SK-N-SH (cell line): ENCODE data around the gene B3GAT3. TPM values are rescaled to one million over a fixed set of nuclear protein-coding genes. Genes with fewer than 3 reads are reported as not detected.

Experiments used
- CTCF ChIA-PET: fragments of 300-600, 350-600 bp; formaldehyde crosslinking; extraction: SDS; loops from one replicate; lab custom pipeline; 2021; lab: Yijun Ruan, JAX
- POLR2A ChIA-PET: fragments of 350-600 bp; sonication (Branson Sonifier 250); formaldehyde crosslinking; extraction: SDS; loops from one replicate; lab custom pipeline; 2020; ENCODE audit warnings: antibody characterized with exemption, inconsistent platforms; lab: Yijun Ruan, JAX
- DNase-seq: peaks from one replicate; pipeline ENCODE4 v3.0.0; 2012
- H2AFZ ChIP-seq: fragments of 200-600 bp; sonication (generic); 2 replicates; pipeline ENCODE4 v1.8.1; 2016; ENCODE audit warnings: antibody characterized with exemption, mild to moderate bottlenecking, low read depth
- H3F3A ChIP-seq: fragments of 200-600 bp; sonication (generic); replicated peaks from 2 replicates; pipeline ENCODE3; 2016; ENCODE audit warnings: antibody characterized with exemption, mild to moderate bottlenecking; ENCODE audit not compliant: insufficient read depth
- H3K27ac ChIP-seq, 2 experiments: fragments of 200-500 bp in 1 of 2; fragments of 200-600 bp in 1 of 2; sonication (Bioruptor generic) in 1 of 2; sonication (generic), shearing (Covaris generic) in 1 of 2; 2 replicates each; pipeline versions ENCODE4 v1.5.1 to v1.6.1; 2014 to 2016; ENCODE audit warnings: low read depth in 2 of 2, inconsistent platforms in 1 of 2, low read length in 1 of 2, mild to moderate bottlenecking in 1 of 2, mixed read lengths in 1 of 2
- H3K27me3 ChIP-seq: fragments of 200-600 bp; sonication (generic), shearing (Covaris generic); 2 replicates; pipeline ENCODE4 v1.6.1; 2016; ENCODE audit warnings: mixed run types; ENCODE audit not compliant: insufficient read depth
- H3K36me3 ChIP-seq, 2 experiments: fragments of 200-500 bp in 1 of 2; fragments of 200-600 bp in 1 of 2; sonication (Bioruptor generic) in 1 of 2; sonication (generic) in 1 of 2; replicated peaks in 1 of 2; 2 replicates each; pipeline versions ENCODE3 to v1.5.1; 2014 to 2016; ENCODE audit warnings: low read length in 1 of 2, mild to moderate bottlenecking in 1 of 2; ENCODE audit not compliant: insufficient read depth in 2 of 2, control insufficient read depth in 1 of 2
- H3K4me1 ChIP-seq, 2 experiments: fragments of 200-500 bp in 1 of 2; fragments of 200-600 bp in 1 of 2; sonication (Bioruptor generic) in 1 of 2; sonication (generic), shearing (Covaris generic) in 1 of 2; 2 replicates each; pipeline versions ENCODE4 v1.5.1 to v1.6.1; 2014 to 2016; ENCODE audit warnings: low read depth in 1 of 2, low read length in 1 of 2, mixed run types in 1 of 2; ENCODE audit not compliant: insufficient read depth in 2 of 2, control insufficient read depth in 1 of 2
- H3K4me2 ChIP-seq: fragments of 200-600 bp; sonication (generic), shearing (Covaris generic); 2 replicates; pipeline ENCODE4 v1.6.1; 2017; ENCODE audit warnings: mixed run types
- H3K4me3 ChIP-seq, 2 experiments: fragments of 200-500 bp in 1 of 2; fragments of 200-600 bp in 1 of 2; sonication (Bioruptor generic) in 1 of 2; sonication (generic), shearing (Covaris generic) in 1 of 2; 2 replicates each; pipeline versions ENCODE4 v1.5.1 to v1.8.1; 2014 to 2016; ENCODE audit warnings: low read depth in 2 of 2, inconsistent platforms in 1 of 2, low read length in 1 of 2, mild to moderate bottlenecking in 1 of 2, mixed read lengths in 1 of 2, moderate library complexity in 1 of 2
- H3K79me2 ChIP-seq: fragments of 200-600 bp; sonication (generic); 2 replicates; pipeline ENCODE4 v1.8.1; 2017; ENCODE audit warnings: mild to moderate bottlenecking; ENCODE audit not compliant: insufficient read depth
- H3K9ac ChIP-seq: fragments of 200-600 bp; sonication (generic); 2 replicates; pipeline ENCODE4 v1.6.1; 2017; ENCODE audit warnings: mixed run types
- H3K9me2 ChIP-seq: fragments of 200-600 bp; sonication (generic); 2 replicates; pipeline ENCODE4 v1.6.1; 2017; ENCODE audit warnings: mixed run types
- H3K9me3 ChIP-seq: fragments of 200-600 bp; sonication (generic); 2 replicates; pipeline ENCODE4 v1.6.1; 2017; ENCODE audit warnings: mixed run types, mild to moderate bottlenecking, moderate library complexity
- H4K20me1 ChIP-seq: fragments of 200-600 bp; sonication (generic); 2 replicates; pipeline ENCODE4 v1.6.1; 2017; ENCODE audit warnings: mild to moderate bottlenecking, mixed run types; ENCODE audit not compliant: insufficient read depth
- CHD2 ChIP-seq: fragments of 150-350 bp; IDR thresholded peaks from 2 replicates; pipeline ENCODE4 v1.6.1; 2018; ENCODE audit warnings: low read length; ENCODE audit not compliant: partially characterized antibody
- ELF1 ChIP-seq: IDR thresholded peaks from 2 replicates; pipeline ENCODE4 v1.4.0; 2012
- EZH2phosphoT487 ChIP-seq: fragments of 200-600 bp; sonication (generic); IDR thresholded peaks from 2 replicates; pipeline ENCODE4 v1.6.1; 2017; ENCODE audit warnings: low read depth, mixed run types, mild to moderate bottlenecking, antibody characterized with exemption, moderate library complexity, borderline replicate concordance
- FOSL2 ChIP-seq: IDR thresholded peaks from 2 replicates; pipeline ENCODE4 v1.4.0; 2012; ENCODE audit warnings: low read depth, mild to moderate bottlenecking, moderate library complexity, borderline replicate concordance
- FOXM1 ChIP-seq: IDR thresholded peaks from 2 replicates; pipeline ENCODE4 v1.4.0; 2012; ENCODE audit warnings: low read depth, mild to moderate bottlenecking
- GABPA ChIP-seq: IDR thresholded peaks from 2 replicates; pipeline ENCODE4 v1.4.0; 2012; ENCODE audit warnings: low read depth, mild to moderate bottlenecking
- GATA2 ChIP-seq: sonication (generic); formaldehyde crosslinking; IDR thresholded peaks from 2 replicates; pipeline ENCODE4 v1.5.0; 2020; ENCODE audit warnings: mild to moderate bottlenecking, missing genetic modification reagents
- JUND ChIP-seq: IDR thresholded peaks from 2 replicates; pipeline ENCODE4 v1.4.0; 2012
- MAX ChIP-seq: IDR thresholded peaks from 2 replicates; pipeline ENCODE4 v1.4.0; 2012; ENCODE audit warnings: low read depth
- MEF2A ChIP-seq: IDR thresholded peaks from 2 replicates; pipeline ENCODE4 v1.4.0; 2012; ENCODE audit warnings: low read depth, borderline replicate concordance
- MXI1 ChIP-seq: IDR thresholded peaks from 2 replicates; pipeline ENCODE4 v1.6.1; 2012; ENCODE audit warnings: mild to moderate bottlenecking, low read depth, low read length, improper control_type of control experiment
- NRF1 ChIP-seq: IDR thresholded peaks from 2 replicates; pipeline ENCODE4 v1.6.1; 2012; ENCODE audit warnings: low read depth, mild to moderate bottlenecking, low read length
- PBX3 ChIP-seq: IDR thresholded peaks from 2 replicates; pipeline ENCODE4; 2012
- POLR2AphosphoS5 ChIP-seq: IDR thresholded peaks from 2 replicates; pipeline ENCODE4 v1.6.1; 2012; ENCODE audit warnings: low read depth, low read length
- REST ChIP-seq: IDR thresholded peaks from 2 replicates; pipeline ENCODE4 v1.6.1; 2012; ENCODE audit warnings: mild to moderate bottlenecking, low read depth, low read length, moderate library complexity
- RFX5 ChIP-seq: IDR thresholded peaks from 2 replicates; pipeline ENCODE4 v1.6.1; 2012; ENCODE audit warnings: mild to moderate bottlenecking, improper control_type of control experiment, low read length
- RXRA ChIP-seq: IDR thresholded peaks from 2 replicates; pipeline ENCODE4 v1.4.0; 2012; ENCODE audit warnings: low read depth, mild to moderate bottlenecking, borderline replicate concordance
- SIN3A ChIP-seq: IDR thresholded peaks from 2 replicates; pipeline ENCODE4 v1.6.1; 2012; ENCODE audit warnings: low read depth, mild to moderate bottlenecking, low read length, moderate library complexity, borderline replicate concordance
- SMC3 ChIP-seq: IDR thresholded peaks from 2 replicates; pipeline ENCODE4 v1.6.1; 2012; ENCODE audit warnings: low read depth, low read length, improper control_type of control experiment
- TAF1 ChIP-seq: IDR thresholded peaks from 2 replicates; pipeline ENCODE4 v1.6.1; 2012; ENCODE audit warnings: low read depth, mild to moderate bottlenecking, low read length, moderate library complexity, borderline replicate concordance
- TCF12 ChIP-seq: IDR thresholded peaks from 2 replicates; pipeline ENCODE4 v1.4.0; 2012
- TEAD4 ChIP-seq: IDR thresholded peaks from 2 replicates; pipeline ENCODE4 v1.4.0; 2012; ENCODE audit warnings: mild to moderate bottlenecking, borderline replicate concordance; ENCODE audit not compliant: insufficient read depth
- USF1 ChIP-seq: IDR thresholded peaks from 2 replicates; pipeline ENCODE4 v1.4.0; 2012; ENCODE audit warnings: low read depth, borderline replicate concordance
- YY1 ChIP-seq: IDR thresholded peaks from 2 replicates; pipeline ENCODE4 v1.4.0; 2012; ENCODE audit warnings: low read depth, mild to moderate bottlenecking
- ZBTB33 ChIP-seq: IDR thresholded peaks from 2 replicates; pipeline ENCODE4 v1.4.0; 2012; ENCODE audit warnings: low read depth, borderline replicate concordance
- WGBS: methylation state at CpG from one replicate; pipeline ENCODE4 v1.1.6; 2017; ENCODE audit warnings: low lambda C conversion rate; 5-methylcytosine and 5-hydroxymethylcytosine counted together
- polyA plus RNA-seq, 3 experiments: library from polyadenylated mRNA; depleted of rRNA; stranded (reverse); fragments of >200 nt; gene quantifications; 2 replicates each; pipeline ENCODE4 v1.2.3, GENCODE V29; 2012

The B3GAT3 gene
- polyA plus RNA-seq, 1 of the 3 experiments (the other 2 are of a cell fraction): 104 TPM

- H3K9ac ChIP-seq: peak within 1 kb of the TSS; percentile 92
- ChIA-PET CTCF (interaction anchor here (0.8 to 1.7 kb wide), 10 partner anchors 12 to 216 kb away, joined by 3 to 7 read pairs (median 4); partner anchors contain the start of genes EML3, GANAB, INTS5 and SLC3A2), POLR2A (interaction anchor here (0.5 to 3.7 kb wide), 41 partner anchors 8 to 270 kb away, joined by 3 to 52 read pairs (median 6); partner anchors contain the start of genes B3GAT3, BSCL2, EEF1G and EML3)
- no peaks in the 10 kb centered on the region for H3K9me3 ChIP-seq
- peak within 1 kb of the TSS; percentile 91 to 92 for H3K27ac ChIP-seq
- H2AFZ ChIP-seq: peak within 1 kb of the TSS; percentile 66; the same call in 1 of the 2 replicates
- peaks cover 34% of the 10 kb centered on the region for H3F3A ChIP-seq
- peak within 1 kb of the TSS; percentile 78 to 95 for H3K4me3 ChIP-seq
- WGBS: under 1% methylated on average over 38 of the region's 47 CpGs
- H3K79me2 ChIP-seq: peaks cover 60% of the 10 kb centered on the region
- H4K20me1 ChIP-seq: no peaks in the 10 kb centered on the region
- no peaks in the 10 kb centered on the region for H3K27me3 ChIP-seq
- H3K4me1 ChIP-seq: peaks cover 16 to 21% of the 10 kb centered on the region in 2 experiments; a peak in 3 of 4 replicates
- DNase-seq: peak; percentile 97
- peaks cover 20 to 41% of the 10 kb centered on the region in 2 experiments for H3K36me3 ChIP-seq
- no peaks in the 10 kb centered on the region for H3K9me2 ChIP-seq
- H3K4me2 ChIP-seq: peak within 1 kb of the TSS; percentile 96
- TF ChIP-seq TAF1: peak; percentile 98
- TF ChIP-seq TEAD4: no peak
- TF ChIP-seq FOSL2: no peak
- TF ChIP-seq POLR2AphosphoS5: peak; percentile 100
- peak; percentile 30; the same call in 1 of the 2 replicates for TF ChIP-seq ZBTB33
- peak; percentile 68; the same call in 1 of the 2 replicates for TF ChIP-seq ELF1
- no peak for TF ChIP-seq JUND
- no peak for TF ChIP-seq MEF2A
- peak; percentile 73; the same call in 1 of the 2 replicates for TF ChIP-seq YY1
- peak; percentile 71 for TF ChIP-seq GABPA
- peak; percentile 13; the same call in 1 of the 2 replicates for TF ChIP-seq TCF12
- no peak for TF ChIP-seq SMC3
- peak; percentile 78 for TF ChIP-seq MAX
- TF ChIP-seq RFX5: no peak
- TF ChIP-seq EZH2phosphoT487: no peak
- no peak for TF ChIP-seq USF1
- no peak for TF ChIP-seq NRF1
- peak; percentile 86 for TF ChIP-seq CHD2
- no peak for TF ChIP-seq RXRA
- TF ChIP-seq FOXM1: no peak
- TF ChIP-seq SIN3A: peak; percentile 93
- TF ChIP-seq PBX3: peak; percentile 73
- TF ChIP-seq GATA2 (CRISPR knock-in tag): no peak
- peak; percentile 76 for TF ChIP-seq REST
- TF ChIP-seq MXI1: no peak; the same call in none of the 2 replicates
These were observed 43.4 kb upstream of the B3GAT3 start, which contains the start of the genes C11orf98 and CSKMT for GRCh38 chr11:62665075-62665598. C11orf98 (minus strand) TSS chr11:62665210; CDS start chr11:62665169, 41 bp downstream. CSKMT (plus strand) TSS chr11:62665312; CDS start chr11:62665880, 568 bp downstream.
